ENCODE data around the gene SDHB. TPM values are rescaled to one million over a fixed set of nuclear protein-coding genes. Genes with fewer than 3 reads are reported as not detected.

Gene SDHB
- total and polyA plus RNA-seq, 2 of the 8 experiments (the other 6 are each of a cell fraction or from before 2014, with no cell fraction given) = 84.0 to 98.7 TPM

GRCh38 chr1:17028662-17029188, 25.1 kb downstream of the SDHB start:
- no peak overlapping the region for H4K8ac ChIP-seq (ENCODE audit: extremely low read depth, insufficient read depth, low read length)
- peaks cover 8 to 71% (median 26%) of the 10 kb centered on the region in 4 experiments for H3K36me3 ChIP-seq (ENCODE audit: control insufficient read depth in 2 of 4, insufficient read depth in 4 of 4, low read length in 3 of 4)
- no peaks in the 10 kb centered on the region for H3K79me2 ChIP-seq (ENCODE audit: control insufficient read depth in 1 of 2, insufficient read depth in 2 of 2, low read length in 2 of 2)
- no peak for TF ChIP-seq BRCA1 (IDR thresholded peaks at IDR 0.05; ENCODE audit: low read depth, low read length)
- TF ChIP-seq, protein P1, sequence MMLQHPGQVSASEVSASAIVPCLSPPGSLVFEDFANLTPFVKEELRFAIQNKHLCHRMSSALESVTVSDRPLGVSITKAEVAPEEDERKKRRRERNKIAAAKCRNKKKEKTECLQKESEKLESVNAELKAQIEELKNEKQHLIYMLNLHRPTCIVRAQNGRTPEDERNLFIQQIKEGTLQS (IDR thresholded peaks at IDR 0.05; ENCODE audit: insufficient read depth, low read depth, low read length) = no peak
- no peak for TF ChIP-seq SIN3A (conservative IDR thresholded peaks at IDR 0.05 in 1 of 2, IDR thresholded peaks at IDR 0.05 in 1 of 2; ENCODE audit: low read depth in 1 of 2, low read length in 2 of 2)
- no peak for TF ChIP-seq RBBP5 (IDR thresholded peaks at IDR 0.05; ENCODE audit: borderline replicate concordance, low read depth, low read length)
- no peak for TF ChIP-seq NRF1 (IDR thresholded peaks at IDR 0.05; ENCODE audit: low read depth, low read length)
- no peak for TF ChIP-seq HDAC6 (IDR thresholded peaks at IDR 0.05; ENCODE audit: low read depth, low read length)
- TF ChIP-seq, protein P2, sequence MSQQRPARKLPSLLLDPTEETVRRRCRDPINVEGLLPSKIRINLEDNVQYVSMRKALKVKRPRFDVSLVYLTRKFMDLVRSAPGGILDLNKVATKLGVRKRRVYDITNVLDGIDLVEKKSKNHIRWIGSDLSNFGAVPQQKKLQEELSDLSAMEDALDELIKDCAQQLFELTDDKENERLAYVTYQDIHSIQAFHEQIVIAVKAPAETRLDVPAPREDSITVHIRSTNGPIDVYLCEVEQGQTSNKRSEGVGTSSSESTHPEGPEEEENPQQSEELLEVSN (IDR thresholded peaks at IDR 0.05) = no peak
- no peak for TF ChIP-seq SAP30 (IDR thresholded peaks at IDR 0.05; ENCODE audit: insufficient read depth, insufficient replicate concordance, low read length)
- no peak for TF ChIP-seq MAFK (IDR thresholded peaks at IDR 0.05; ENCODE audit: low read depth, low read length)
- TF ChIP-seq, protein P3, sequence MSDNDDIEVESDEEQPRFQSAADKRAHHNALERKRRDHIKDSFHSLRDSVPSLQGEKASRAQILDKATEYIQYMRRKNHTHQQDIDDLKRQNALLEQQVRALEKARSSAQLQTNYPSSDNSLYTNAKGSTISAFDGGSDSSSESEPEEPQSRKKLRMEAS (IDR thresholded peaks at IDR 0.05) = no peak
- no peak for TF ChIP-seq YY1 (IDR thresholded peaks at IDR 0.05; ENCODE audit: low read depth, low read length)
- no peak for TF ChIP-seq ZNF274 (IDR thresholded peaks at IDR 0.05; ENCODE audit: borderline replicate concordance, extremely low read depth, low read length)

More at GRCh38 chr1:17028662-17029188, 25.1 kb downstream of the SDHB start:
- H3K79me1 ChIP-seq (ENCODE audit: low read depth, low read length) = no peaks in the 10 kb centered on the region
- no peaks in the 10 kb centered on the region for H3K4me1 ChIP-seq (replicated peaks in 1 of 4; ENCODE audit: control insufficient read depth in 3 of 4, insufficient read depth in 4 of 4, low read length in 3 of 4)
- H2BK5ac ChIP-seq (ENCODE audit: low read depth, low read length) = no peak overlapping the region
- no peak overlapping the region for H2AK5ac ChIP-seq (ENCODE audit: low read depth, low read length)
- H2BK20ac ChIP-seq (ENCODE audit: low read length) = no peak overlapping the region
- H3K56ac ChIP-seq (replicated peaks; ENCODE audit: insufficient read length, low read depth, low read length) = no peak overlapping the region
- H2BK12ac ChIP-seq (ENCODE audit: low read depth, low read length) = no peak overlapping the region
- H4K91ac ChIP-seq (replicated peaks; ENCODE audit: insufficient read length, low read length) = no peak overlapping the region
- no peaks in the 10 kb centered on the region for H3K9me3 ChIP-seq (ENCODE audit: insufficient read depth in 2 of 2, low read depth in 1 of 2, low read length in 1 of 2)
- ChIA-PET POLR2A (ENCODE audit: partially characterized antibody) (interaction anchor here (0.6 to 1.0 kb wide), 2 partner anchors 18 to 32 kb away, joined by 3 read pairs; no protein-coding TSS in a partner anchor), CTCF (ENCODE audit: partially characterized antibody) (interaction anchor here (0.6 to 2.4 kb wide), 5 partner anchors 10 to 77 kb away, joined by 3 to 7 read pairs (median 3); no protein-coding TSS in a partner anchor)
- H3K18ac ChIP-seq (ENCODE audit: extremely low read depth, low read length) = no peak overlapping the region
- no peak overlapping the region for H2BK120ac ChIP-seq (replicated peaks; ENCODE audit: low read depth, low read length)
- no peak overlapping the region for H3K27ac ChIP-seq (ENCODE audit: low read depth, low read length)
- H3K23me2 ChIP-seq (ENCODE audit: low read depth, low read length) = no peaks in the 10 kb centered on the region
- no peak overlapping the region for H4K5ac ChIP-seq (ENCODE audit: insufficient read length, low read depth, low read length)
- no peak overlapping the region for H3K4me2 ChIP-seq (ENCODE audit: insufficient read depth in 1 of 2, low read depth in 2 of 2, low read length in 2 of 2)
- H3K4ac ChIP-seq (replicated peaks; ENCODE audit: insufficient read length, low read depth, low read length) = no peak overlapping the region
- H3K23ac ChIP-seq (ENCODE audit: insufficient read length) = no peak overlapping the region
- peaks cover 0 to 2% of the 10 kb centered on the region in 2 experiments for H4K20me1 ChIP-seq (replicated peaks in 1 of 2; ENCODE audit: control insufficient read depth in 1 of 2, insufficient read depth in 2 of 2, low read length in 2 of 2)
- H3K14ac ChIP-seq (ENCODE audit: insufficient read length) = no peak overlapping the region
- 89% methylated on average over 5 of the region's 5 CpGs; no CpG with 5 or more reads in 1 of the 2 experiments for WGBS, 2 experiments (ENCODE audit: extremely low coverage in 1 of 2, insufficient coverage in 1 of 2, insufficient read length in 1 of 2, insufficient replicate concordance in 2 of 2, low coverage in 1 of 2, low lambda C conversion rate in 2 of 2, missing lambda C conversion rate in 1 of 2)
- H3K4me3 ChIP-seq (ENCODE audit: extremely low read depth in 1 of 4, insufficient read depth in 2 of 4, low read depth in 3 of 4, low read length in 4 of 4) = no peak overlapping the region
- DNase-seq (ENCODE audit: low read depth in 1 of 2, low spot score in 2 of 2) = no peak
- no peak overlapping the region for H3K9ac ChIP-seq (replicated peaks in 1 of 4; ENCODE audit: extremely low read depth in 1 of 4, low read depth in 3 of 4, low read length in 3 of 4)
- no peak overlapping the region for H2BK15ac ChIP-seq (ENCODE audit: low read length)
- no peak for FAIRE-seq
- no peaks in the 10 kb centered on the region for H3K27me3 ChIP-seq (replicated peaks in 1 of 4; ENCODE audit: control insufficient read depth in 3 of 4, extremely low read depth in 1 of 4, insufficient read depth in 3 of 4, low read length in 3 of 4)
- H2AFZ ChIP-seq (ENCODE audit: low read length) = no peak overlapping the region
